ENCODE measurements around the gene UBE2A.

Gene UBE2A

DNA sequence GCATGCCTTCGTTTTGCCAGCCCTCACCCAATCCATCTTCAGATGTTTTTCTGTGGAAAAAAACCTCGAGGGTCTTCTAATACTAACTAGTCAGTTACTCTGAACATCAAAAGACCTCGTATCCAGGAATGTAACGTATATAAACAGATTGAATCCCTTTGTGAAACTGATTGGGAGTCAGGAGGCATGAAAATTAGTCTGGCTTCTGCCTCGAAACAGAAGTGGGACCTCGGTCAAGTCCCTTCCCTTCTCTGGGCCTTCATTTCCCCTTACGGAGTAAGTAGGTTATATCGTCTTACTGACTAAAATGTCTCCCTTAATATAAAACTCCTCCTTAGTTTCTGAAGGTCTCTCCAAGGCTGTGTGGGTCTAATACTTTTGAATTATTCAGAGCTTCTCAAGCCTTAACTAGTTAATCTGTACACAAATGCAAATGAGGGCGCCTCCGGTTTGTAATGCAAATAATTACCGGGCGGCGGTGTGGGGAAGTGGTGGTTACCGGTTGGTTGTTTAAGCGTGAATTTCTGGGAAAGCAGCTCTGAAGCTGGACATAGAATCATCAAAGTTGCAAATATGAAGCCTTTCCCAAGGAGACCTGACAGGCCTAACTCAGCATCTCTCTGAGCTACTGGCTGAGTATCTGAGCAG, 43.3 kb downstream of the UBE2A start:
- Histone ChIP-seq H3K27me3 (replicated peaks) (no peaks in the 10 kb centered on the region), H3K4me3 (ENCODE audit: low read depth, low read length) (no peak overlapping the region), H3K27ac (no peak overlapping the region), H3K36me3 (replicated peaks) (no peaks in the 10 kb centered on the region)
- TF ChIP-seq, protein P1, sequence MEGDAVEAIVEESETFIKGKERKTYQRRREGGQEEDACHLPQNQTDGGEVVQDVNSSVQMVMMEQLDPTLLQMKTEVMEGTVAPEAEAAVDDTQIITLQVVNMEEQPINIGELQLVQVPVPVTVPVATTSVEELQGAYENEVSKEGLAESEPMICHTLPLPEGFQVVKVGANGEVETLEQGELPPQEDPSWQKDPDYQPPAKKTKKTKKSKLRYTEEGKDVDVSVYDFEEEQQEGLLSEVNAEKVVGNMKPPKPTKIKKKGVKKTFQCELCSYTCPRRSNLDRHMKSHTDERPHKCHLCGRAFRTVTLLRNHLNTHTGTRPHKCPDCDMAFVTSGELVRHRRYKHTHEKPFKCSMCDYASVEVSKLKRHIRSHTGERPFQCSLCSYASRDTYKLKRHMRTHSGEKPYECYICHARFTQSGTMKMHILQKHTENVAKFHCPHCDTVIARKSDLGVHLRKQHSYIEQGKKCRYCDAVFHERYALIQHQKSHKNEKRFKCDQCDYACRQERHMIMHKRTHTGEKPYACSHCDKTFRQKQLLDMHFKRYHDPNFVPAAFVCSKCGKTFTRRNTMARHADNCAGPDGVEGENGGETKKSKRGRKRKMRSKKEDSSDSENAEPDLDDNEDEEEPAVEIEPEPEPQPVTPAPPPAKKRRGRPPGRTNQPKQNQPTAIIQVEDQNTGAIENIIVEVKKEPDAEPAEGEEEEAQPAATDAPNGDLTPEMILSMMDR (IDR thresholded peaks at IDR 0.05; ENCODE audit: low read depth, low read length, missing control alignments), result no peak
- DNase-seq, result no peak
- in situ Hi-C loops (cut with HindIII; ENCODE audit: low pct_ligation_motif_present, low sequenced_read_pairs), result no loop called here

- in situ Hi-C loops (cut with HindIII; ENCODE audit: low pct_ligation_motif_present, low sequenced_read_pairs), result no loop called here
- no peaks in the 10 kb centered on the region for H3K36me3 ChIP-seq (replicated peaks)
Observed at GRCh38 chrX:119618439-119618838, 44.1 kb downstream of the UBE2A start.

DNA sequence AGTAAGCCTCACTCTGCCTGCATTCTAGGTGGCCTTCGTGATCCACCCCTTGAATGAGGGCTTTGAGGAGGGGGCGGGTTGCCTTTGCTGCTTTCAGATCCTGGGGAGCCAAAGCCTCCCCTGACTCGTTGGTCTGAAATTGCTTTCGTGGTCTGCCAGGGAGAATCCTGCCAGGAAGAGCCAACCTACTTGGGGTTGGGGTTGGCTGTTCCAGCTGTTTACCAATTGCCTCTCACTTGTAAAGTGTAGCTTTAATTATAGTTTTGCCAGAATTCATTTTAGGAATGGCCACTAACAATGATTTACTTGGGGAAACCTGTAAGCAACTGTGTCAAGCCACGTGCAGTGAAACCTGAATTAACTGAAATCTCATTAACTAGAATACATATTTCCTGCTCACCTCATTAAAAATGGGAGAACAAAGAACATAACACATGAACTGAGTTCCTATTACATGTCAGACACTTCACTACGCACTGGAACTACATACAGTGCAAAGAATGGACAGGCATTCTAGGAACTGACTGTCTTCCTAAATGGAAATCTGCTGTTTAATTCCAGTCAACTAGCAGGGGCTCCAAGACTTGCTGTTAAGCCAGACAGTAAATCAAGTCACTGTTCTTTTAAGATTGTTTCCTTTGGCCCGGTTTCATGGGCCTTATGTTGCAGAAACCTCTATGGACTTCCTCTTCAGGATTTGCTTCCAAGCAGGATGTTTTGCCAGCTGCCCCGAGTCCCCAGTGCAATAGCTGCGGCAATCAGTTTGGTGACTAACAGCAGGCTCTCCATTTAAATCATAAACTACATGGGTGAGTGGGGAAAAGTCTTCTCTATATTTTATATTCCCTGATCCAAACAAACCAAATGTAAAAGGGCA, 48.2 kb downstream of the UBE2A start:
- in situ Hi-C loops (cut with HindIII; ENCODE audit: low pct_ligation_motif_present, low sequenced_read_pairs), result no loop called here
- Histone ChIP-seq H3K36me3 (replicated peaks) (no peaks in the 10 kb centered on the region), H3K27ac (no peak overlapping the region), H3K27me3 (replicated peaks) (no peaks in the 10 kb centered on the region), H3K4me3 (ENCODE audit: low read depth, low read length) (no peak overlapping the region)
- TF ChIP-seq, protein P1 (IDR thresholded peaks at IDR 0.05; ENCODE audit: low read depth, low read length, missing control alignments), result no peak
- peak; percentile 50 for DNase-seq

More at GRCh38 chrX:119618439-119618838, 44.1 kb downstream of the UBE2A start:
- TF ChIP-seq, protein P1 (IDR thresholded peaks at IDR 0.05; ENCODE audit: low read depth, low read length, missing control alignments), result no peak
- DNase-seq, result no peak
- H3K4me3 ChIP-seq (ENCODE audit: low read depth, low read length), result no peak overlapping the region
- H3K27ac ChIP-seq, result no peak overlapping the region
- H3K27me3 ChIP-seq (replicated peaks), result no peaks in the 10 kb centered on the region

GRCh38 chrX:119624417-119624816, 50.1 kb downstream of the UBE2A start:
- H3K27ac ChIP-seq, result no peak overlapping the region
- no peak overlapping the region for H3K4me3 ChIP-seq (ENCODE audit: low read depth, low read length)
- DNase-seq, result no peak
- TF ChIP-seq, protein P1 (IDR thresholded peaks at IDR 0.05; ENCODE audit: low read depth, low read length, missing control alignments), result no peak
- no peaks in the 10 kb centered on the region for H3K36me3 ChIP-seq (replicated peaks)
- in situ Hi-C loops (cut with HindIII; ENCODE audit: low pct_ligation_motif_present, low sequenced_read_pairs), result no loop called here
- no peaks in the 10 kb centered on the region for H3K27me3 ChIP-seq (replicated peaks)

DNA sequence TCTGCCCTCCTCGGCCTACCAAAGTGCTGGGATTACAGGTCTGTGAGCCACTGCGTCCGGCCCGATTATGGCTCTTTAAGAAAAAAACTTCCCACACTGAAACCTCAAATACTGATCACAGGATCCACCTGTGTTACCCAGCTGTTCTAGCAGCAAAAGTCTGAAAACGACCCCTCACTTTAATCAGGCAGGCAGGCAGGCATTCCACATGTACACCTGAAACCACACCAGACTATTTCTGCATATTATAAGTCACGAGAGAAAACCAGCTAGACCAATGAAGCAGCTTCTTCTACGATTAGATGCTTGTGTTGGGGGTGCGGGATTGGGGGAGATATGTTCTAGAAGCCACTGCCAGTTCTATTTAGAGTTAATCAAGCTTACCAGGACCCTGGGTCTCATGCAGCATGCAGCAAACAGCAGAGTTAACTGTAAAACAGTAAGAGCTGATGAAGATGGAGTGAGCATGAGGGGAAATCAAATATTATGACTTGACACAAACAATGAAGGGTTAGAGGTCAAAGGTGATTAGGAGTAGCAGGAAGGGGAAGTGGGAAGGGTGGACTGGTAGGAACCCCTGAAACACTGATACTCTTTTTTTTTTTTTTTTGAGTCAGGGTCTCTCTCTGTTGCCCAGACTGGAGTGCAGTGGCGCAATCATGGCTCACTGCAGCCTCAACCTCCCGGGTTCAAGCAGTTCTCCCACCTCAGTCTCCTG, 50.7 kb downstream of the UBE2A start:
- no peaks in the 10 kb centered on the region for H3K27me3 ChIP-seq (replicated peaks)
- no peak overlapping the region for H3K4me3 ChIP-seq (ENCODE audit: low read depth, low read length)
- in situ Hi-C loops (cut with HindIII; ENCODE audit: low pct_ligation_motif_present, low sequenced_read_pairs), result no loop called here
- no peak overlapping the region for H3K27ac ChIP-seq
- no peaks in the 10 kb centered on the region for H3K36me3 ChIP-seq (replicated peaks)
- TF ChIP-seq, protein P1 (IDR thresholded peaks at IDR 0.05; ENCODE audit: low read depth, low read length, missing control alignments), result no peak
- no peak for DNase-seq
